ELR (cell line): ENCODE measurements around the gene FSD1L.
"Not testable (repeated sequence)": the region's sequence is repeated elsewhere in the genome, so short reads cannot be mapped to it uniquely, and the experiment has no call there.

Source experiments
- DNase-seq: peaks from one replicate; pipeline ENCODE4 v3.0.0-alpha.2; 2015; ENCODE audit warnings: low read depth

The FSD1L gene

DNA sequence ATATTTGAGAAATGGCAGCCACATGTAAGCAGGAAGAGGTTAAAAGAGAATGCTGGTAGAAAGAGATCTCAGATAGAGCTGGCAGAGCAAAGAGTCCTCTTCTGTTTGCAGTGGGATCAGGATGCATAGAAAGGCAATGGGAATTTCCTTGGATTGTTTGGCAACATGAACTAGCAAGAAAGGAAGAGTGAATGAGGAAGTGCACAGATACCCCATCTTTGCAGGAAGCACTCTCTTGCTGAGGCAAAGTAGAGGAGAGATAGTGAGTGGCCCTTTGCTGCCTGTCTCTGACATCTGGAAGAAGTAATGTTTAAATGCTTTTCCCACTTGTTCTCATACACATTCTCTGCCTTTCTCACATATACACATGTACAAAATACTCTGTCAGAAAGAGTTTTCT is 124.6 kb downstream of the FSD1L start:
- DNase-seq = no peak

DNA sequence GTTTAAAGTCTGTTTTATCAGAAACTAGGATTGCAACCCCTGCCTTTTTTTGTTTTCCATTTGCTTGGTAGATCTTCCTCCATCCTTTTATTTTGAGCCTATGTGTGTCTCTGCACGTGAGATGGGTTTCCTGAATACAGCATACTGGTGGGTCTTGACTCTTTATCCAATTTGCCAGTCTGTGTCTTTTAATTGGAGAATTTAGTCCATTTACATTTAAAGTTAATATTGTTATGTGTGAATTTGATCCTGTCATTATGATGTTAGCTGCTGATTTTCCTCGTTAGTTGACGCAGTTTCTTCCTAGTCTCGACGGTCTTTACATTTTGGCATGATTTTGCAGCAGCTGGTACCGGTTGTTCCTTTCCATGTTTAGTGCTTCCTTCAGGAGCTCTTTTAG is 132.1 kb downstream of the FSD1L start:
- not testable (repeated sequence) for DNase-seq

- DNase-seq = not testable (repeated sequence)
Observed at GRCh38 chr9:105581550-105581949, 133.7 kb downstream of the FSD1L start.

DNA sequence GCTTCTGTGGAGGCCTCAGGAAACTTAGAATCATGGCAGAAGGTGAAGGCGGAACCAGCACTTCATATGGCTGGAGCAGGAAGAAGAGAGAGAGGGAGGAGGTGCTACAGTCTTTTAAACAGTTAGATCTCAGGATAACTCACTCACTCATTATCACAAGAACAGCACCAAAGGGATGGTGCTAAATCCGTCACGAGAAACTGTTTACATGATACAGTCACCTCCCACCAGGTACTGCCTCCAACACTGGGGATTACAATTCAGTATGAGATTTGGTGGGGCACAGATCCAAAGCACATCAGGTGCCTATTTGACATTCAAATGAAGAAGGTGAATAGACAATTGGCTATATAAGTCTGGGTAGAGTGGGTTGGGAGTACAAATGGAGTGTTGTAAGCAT is 145.3 kb downstream of the FSD1L start:
- DNase-seq = no peak
